Right lobe of liver (tissue), 4 donors: ENCODE measurements around the gene CDKN2B.
A peak's percentile ranks its signal among the peaks of the same experiment; 100 is the strongest.

ENCODE experiments used
- POLR2A ChIP-seq: fragments of 450-650 bp; IDR thresholded peaks from one replicate; pipeline ENCODE4 v1.6.1; 2017; ENCODE audit warnings: antibody characterized with exemption, mild to moderate bottlenecking
- TF ChIP-seq, protein P1 (sequence below), 4 donors: fragments of 200-600 bp in 3 of 4; fragments of 450-650 bp in 1 of 4; IDR thresholded peaks; one replicate each; pipeline versions ENCODE4 v1.5.1 to v1.8.0; 2016 to 2022; ENCODE audit warnings: antibody characterized with exemption in 4 of 4, mild to moderate bottlenecking in 2 of 4
- donor health status: DM: no; HTN: no; CAD: no.
- donor health status: DM: no; HTN: no; CAD: no.
- donor health status: DM: no; HTN: yes; CAD: no.

DNA sequence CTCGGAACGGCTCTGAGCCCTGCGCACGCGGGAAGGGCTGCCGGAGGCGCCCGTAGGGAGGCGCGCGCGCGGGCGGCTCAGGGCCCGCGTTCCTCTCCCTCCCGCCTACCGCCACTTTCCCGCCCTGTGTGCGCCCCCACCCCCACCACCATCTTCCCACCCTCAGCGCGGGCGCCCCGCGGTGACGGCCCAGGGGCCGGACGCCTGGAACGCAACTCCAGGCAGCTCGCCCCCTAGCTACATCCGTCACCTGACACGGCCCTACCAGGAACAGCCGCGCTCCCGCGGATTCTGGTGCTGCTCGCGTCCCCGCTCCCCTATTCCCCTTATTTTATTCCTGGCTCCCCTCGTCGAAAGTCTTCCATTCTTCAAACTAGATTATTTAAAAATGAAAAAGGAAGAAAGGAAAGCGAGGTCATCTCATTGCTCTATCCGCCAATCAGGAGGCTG, 14.5 kb downstream of the CDKN2B start, which contains the start of gene CDKN2B-AS1:
- TF ChIP-seq, protein P1, sequence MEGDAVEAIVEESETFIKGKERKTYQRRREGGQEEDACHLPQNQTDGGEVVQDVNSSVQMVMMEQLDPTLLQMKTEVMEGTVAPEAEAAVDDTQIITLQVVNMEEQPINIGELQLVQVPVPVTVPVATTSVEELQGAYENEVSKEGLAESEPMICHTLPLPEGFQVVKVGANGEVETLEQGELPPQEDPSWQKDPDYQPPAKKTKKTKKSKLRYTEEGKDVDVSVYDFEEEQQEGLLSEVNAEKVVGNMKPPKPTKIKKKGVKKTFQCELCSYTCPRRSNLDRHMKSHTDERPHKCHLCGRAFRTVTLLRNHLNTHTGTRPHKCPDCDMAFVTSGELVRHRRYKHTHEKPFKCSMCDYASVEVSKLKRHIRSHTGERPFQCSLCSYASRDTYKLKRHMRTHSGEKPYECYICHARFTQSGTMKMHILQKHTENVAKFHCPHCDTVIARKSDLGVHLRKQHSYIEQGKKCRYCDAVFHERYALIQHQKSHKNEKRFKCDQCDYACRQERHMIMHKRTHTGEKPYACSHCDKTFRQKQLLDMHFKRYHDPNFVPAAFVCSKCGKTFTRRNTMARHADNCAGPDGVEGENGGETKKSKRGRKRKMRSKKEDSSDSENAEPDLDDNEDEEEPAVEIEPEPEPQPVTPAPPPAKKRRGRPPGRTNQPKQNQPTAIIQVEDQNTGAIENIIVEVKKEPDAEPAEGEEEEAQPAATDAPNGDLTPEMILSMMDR (IDR thresholded peaks at IDR 0.05), result peak in 1 of 4 donors; percentile 10
- no peak for TF ChIP-seq POLR2A
